K562 (cell line): Measurements from ENCODE around the gene ART1. TPM values are rescaled to one million over a fixed set of nuclear protein-coding genes. Genes with fewer than 3 reads are reported as not detected.

Experiments
- ATAC-seq: fragments of 200-7000 bp; cut with Tn5 transposase; 3 replicates; pipeline ENCODE4 v1.9.1; 2020; ENCODE audit warnings: moderate library complexity
- BruUV-seq: library from RNA; stranded (reverse); fragments of 400-500 nt; replicated peaks from 2 replicates; lab custom pipeline; 2021; lab: Mats Ljungman, UMichigan
- CTCF ChIA-PET: fragments of 300-600 bp; formaldehyde crosslinking; extraction: SDS; loops from one replicate; lab custom pipeline; 2021; ENCODE audit warnings: low intra/inter-chr PET ratio; lab: Yijun Ruan, JAX
- POLR2A ChIA-PET: fragments of 300-600, 350-650 bp; sonication (Branson Sonifier 250); formaldehyde crosslinking; extraction: SDS; loops from one replicate; lab custom pipeline; 2021; ENCODE audit warnings: antibody characterized with exemption, inconsistent platforms; lab: Yijun Ruan, JAX
- DNase-seq, 4 experiments: peaks; one replicate each; pipeline versions ENCODE4 v3.0.0 to v3.0.0-alpha.2; 2011 to 2018; ENCODE audit warnings: low spot score in 3 of 4, mixed read lengths in 3 of 4; ENCODE audit errors: extremely low read depth in 1 of 4
- FAIRE-seq: peaks from 2 replicates; lab custom pipeline; 2011; peaks lifted over from hg19 to GRCh38; lab: Jason Lieb, UNC
- H2AFZ ChIP-seq: 2 replicates; pipeline ENCODE4 v1.6.0; 2011; ENCODE audit warnings: low read depth, low read length, control low read depth, inconsistent platforms
- H3K27ac ChIP-seq: fragments of 200-600 bp; 3 replicates; pipeline ENCODE4 v1.8.0; 2011; ENCODE audit warnings: low read depth, mild to moderate bottlenecking, control low read depth, inconsistent platforms, low read length, moderate library complexity, mixed read lengths; ENCODE audit errors: extremely low read depth
- H3K27me3 ChIP-seq, 2 experiments: fragments of 300-600 bp in 1 of 2; 2 replicates in 1 of 2; 3 replicates in 1 of 2; pipeline versions ENCODE4 v1.6.0 to v1.8.0; 2011; ENCODE audit warnings: inconsistent platforms in 2 of 2, low read length in 2 of 2, mild to moderate bottlenecking in 1 of 2, mixed read lengths in 1 of 2, moderate library complexity in 1 of 2; ENCODE audit not compliant: control insufficient read depth in 2 of 2, insufficient read depth in 2 of 2
- H3K36me3 ChIP-seq: fragments of 300-600 bp; 3 replicates; pipeline ENCODE4 v1.8.0; 2011; ENCODE audit warnings: mild to moderate bottlenecking, low read length, inconsistent platforms; ENCODE audit not compliant: control insufficient read depth, insufficient read depth
- H3K4me1 ChIP-seq, 2 experiments: fragments of 200-600 bp in 1 of 2; replicated peaks in 1 of 2; 2 replicates in 1 of 2; 3 replicates in 1 of 2; pipeline versions ENCODE4 v1.5.1 to v1.8.0; 2011; ENCODE audit warnings: inconsistent platforms in 2 of 2, low read length in 2 of 2, mild to moderate bottlenecking in 1 of 2, mixed read lengths in 1 of 2, moderate library complexity in 1 of 2; ENCODE audit not compliant: control insufficient read depth in 2 of 2, insufficient read depth in 2 of 2
- H3K4me2 ChIP-seq: 2 replicates; pipeline ENCODE4 v1.6.1; 2011; ENCODE audit warnings: low read length, control low read depth, inconsistent platforms, mixed read lengths; ENCODE audit not compliant: insufficient read depth
- H3K4me3 ChIP-seq: fragments of 200-600 bp; sonication (generic), shearing (Covaris generic); 2 replicates; pipeline ENCODE4 v1.5.1; 2016; ENCODE audit warnings: control low read depth, inconsistent platforms
- H3K79me2 ChIP-seq: fragments of 200-600 bp; 3 replicates; pipeline ENCODE4 v1.8.0; 2011; ENCODE audit warnings: low read length, inconsistent platforms; ENCODE audit not compliant: control insufficient read depth, insufficient read depth
- H3K9ac ChIP-seq, 2 experiments: 2 replicates each; pipeline versions ENCODE4 v1.6.0 to v1.6.1; 2011; ENCODE audit warnings: low read depth in 2 of 2, low read length in 2 of 2, control low read depth in 1 of 2, inconsistent platforms in 1 of 2, mild to moderate bottlenecking in 1 of 2, mixed read lengths in 1 of 2; ENCODE audit not compliant: insufficient read depth in 1 of 2
- H3K9me1 ChIP-seq: one replicate; pipeline ENCODE4 v1.6.0; 2011; ENCODE audit warnings: inconsistent platforms, mild to moderate bottlenecking, low read length, moderate library complexity; ENCODE audit not compliant: control insufficient read depth, insufficient read depth
- H3K9me3 ChIP-seq: replicated peaks from 2 replicates; pipeline ENCODE4 v1.5.1; 2011; ENCODE audit warnings: low read depth, low read length, inconsistent platforms; ENCODE audit not compliant: control insufficient read depth, insufficient read depth
- H4K20me1 ChIP-seq: replicated peaks from 2 replicates; pipeline ENCODE4 v1.6.1; 2011; ENCODE audit warnings: low read length, inconsistent platforms, mixed read lengths; ENCODE audit not compliant: control insufficient read depth, insufficient read depth
- C11orf30 ChIP-seq: fragments of 450-650 bp; IDR thresholded peaks from 2 replicates; pipeline ENCODE4 v1.6.1; 2016; ENCODE audit warnings: low read depth, mild to moderate bottlenecking
- HIVEP1 ChIP-seq: fragments of 250-450 bp; sonication (Bioruptor Pico); IDR thresholded peaks from 2 replicates; pipeline ENCODE4 v1.4.0; 2020; ENCODE audit warnings: mild to moderate bottlenecking
- HOXB6 ChIP-seq: fragments of 250-450 bp; sonication (Bioruptor Pico); IDR thresholded peaks from 2 replicates; pipeline ENCODE4 v1.5.1; 2022; ENCODE audit warnings: mild to moderate bottlenecking, borderline replicate concordance
- NR2C2 ChIP-seq, 2 experiments: fragments of 200-800 bp in 1 of 2; sonication (Bioruptor generic) in 1 of 2; sonication (generic) in 1 of 2; formaldehyde crosslinking in 1 of 2; IDR thresholded peaks; 2 replicates each; pipeline versions ENCODE4 v1.6.1 to v1.8.0; 2016 to 2022; ENCODE audit warnings: mild to moderate bottlenecking in 1 of 2, missing compliant biosample characterization in 1 of 2, missing genetic modification characterization in 1 of 2, missing genetic modification reagents in 1 of 2
- PCBP2 ChIP-seq: fragments of 200-400 bp; formaldehyde crosslinking; IDR thresholded peaks from 2 replicates; pipeline ENCODE4 v1.6.1; 2018; ENCODE audit warnings: low read length, low read depth, mild to moderate bottlenecking, moderate library complexity; ENCODE audit not compliant: poor library complexity, severe bottlenecking
- PHF21A ChIP-seq: fragments of 450-650 bp; IDR thresholded peaks from 2 replicates; pipeline ENCODE4 v1.6.1; 2017; ENCODE audit warnings: low read depth, borderline replicate concordance
- SMARCA5 ChIP-seq: fragments of 450-650 bp; IDR thresholded peaks from 2 replicates; pipeline ENCODE4 v1.6.1; 2016
- WHSC1 ChIP-seq: IDR thresholded peaks from one replicate; pipeline ENCODE4 v1.6.1; 2012; ENCODE audit warnings: low read length, control low read depth, inconsistent platforms
- WGBS: fragments of 100-300 bp; shearing (Covaris generic); methylation state at CpG from one replicate; pipeline ENCODE4 v1.1.6; 2016; ENCODE audit warnings: low coverage, mixed read lengths; ENCODE audit not compliant: insufficient coverage; ENCODE audit errors: missing lambda C conversion rate; 5-methylcytosine and 5-hydroxymethylcytosine counted together
- in situ Hi-C: fragments of 300-500 bp; cut with MboI; formaldehyde crosslinking; loops from 4 replicates; pipeline ENCODE4 v1.15.0; 2018; ENCODE audit warnings: inconsistent platforms, mixed read lengths
- intact Hi-C: fragments of 100-400 bp; cut with micrococcal nuclease; formaldehyde crosslinking; loops from 2 replicates; pipeline ENCODE4 v1.14.2; 2022
- polyA plus RNA-seq, 8 experiments: library from polyadenylated mRNA; depleted of rRNA in 4 of 8; stranded (reverse) in 5 of 8; unstranded in 3 of 8; fragments of >200 nt; fragmentation: Nextera tagmentation in 2 of 8; fragmentation: Illumina TruSeq in 1 of 8; extraction: Ambion mirVana in 2 of 8; extraction: Trizol in 1 of 8; gene quantifications; 2 replicates each; pipeline versions ENCODE4 v1.2.1 to v1.2.3, GENCODE V29; 2011 to 2014; ENCODE audit warnings: inconsistent platforms in 1 of 8, missing spikeins in 1 of 8
- total RNA-seq, 7 experiments: library from RNA; depleted of rRNA in 6 of 7; stranded (reverse); fragments of >200 nt in 6 of 7; fragmentation: Illumina TruSeq in 2 of 7; extraction: Trizol in 2 of 7; gene quantifications; 2 replicates each; pipeline versions ENCODE4 v1.2.1 to v1.2.3, GENCODE V29; 2011 to 2021; ENCODE audit warnings: low replicate concordance in 1 of 7
- TF ChIP-seq, protein P1 (sequence below): sonication (generic); formaldehyde crosslinking; IDR thresholded peaks from 2 replicates; pipeline ENCODE4 v1.8.1; 2023; ENCODE audit warnings: mild to moderate bottlenecking, missing genetic modification reagents
- TF ChIP-seq, protein P2 (sequence below): sonication (generic); formaldehyde crosslinking; IDR thresholded peaks from 2 replicates; pipeline ENCODE4 v1.8.0; 2023; ENCODE audit warnings: mild to moderate bottlenecking, missing genetic modification reagents
- TF ChIP-seq, protein P3 (sequence below): fragments of 450-650 bp; IDR thresholded peaks from 2 replicates; pipeline ENCODE4 v1.6.1; 2014; ENCODE audit warnings: low read depth, mild to moderate bottlenecking, moderate library complexity, borderline replicate concordance
- TF ChIP-seq, protein P4 (sequence below): sonication (generic); formaldehyde crosslinking; IDR thresholded peaks from 2 replicates; pipeline ENCODE4 v1.8.0; 2022; ENCODE audit warnings: missing genetic modification reagents, mild to moderate bottlenecking, borderline replicate concordance

ART1 gene
- total and polyA plus RNA-seq, 9 of the 15 experiments (the other 6 are each of a cell fraction or from before 2014, with no cell fraction given): not detected

DNA sequence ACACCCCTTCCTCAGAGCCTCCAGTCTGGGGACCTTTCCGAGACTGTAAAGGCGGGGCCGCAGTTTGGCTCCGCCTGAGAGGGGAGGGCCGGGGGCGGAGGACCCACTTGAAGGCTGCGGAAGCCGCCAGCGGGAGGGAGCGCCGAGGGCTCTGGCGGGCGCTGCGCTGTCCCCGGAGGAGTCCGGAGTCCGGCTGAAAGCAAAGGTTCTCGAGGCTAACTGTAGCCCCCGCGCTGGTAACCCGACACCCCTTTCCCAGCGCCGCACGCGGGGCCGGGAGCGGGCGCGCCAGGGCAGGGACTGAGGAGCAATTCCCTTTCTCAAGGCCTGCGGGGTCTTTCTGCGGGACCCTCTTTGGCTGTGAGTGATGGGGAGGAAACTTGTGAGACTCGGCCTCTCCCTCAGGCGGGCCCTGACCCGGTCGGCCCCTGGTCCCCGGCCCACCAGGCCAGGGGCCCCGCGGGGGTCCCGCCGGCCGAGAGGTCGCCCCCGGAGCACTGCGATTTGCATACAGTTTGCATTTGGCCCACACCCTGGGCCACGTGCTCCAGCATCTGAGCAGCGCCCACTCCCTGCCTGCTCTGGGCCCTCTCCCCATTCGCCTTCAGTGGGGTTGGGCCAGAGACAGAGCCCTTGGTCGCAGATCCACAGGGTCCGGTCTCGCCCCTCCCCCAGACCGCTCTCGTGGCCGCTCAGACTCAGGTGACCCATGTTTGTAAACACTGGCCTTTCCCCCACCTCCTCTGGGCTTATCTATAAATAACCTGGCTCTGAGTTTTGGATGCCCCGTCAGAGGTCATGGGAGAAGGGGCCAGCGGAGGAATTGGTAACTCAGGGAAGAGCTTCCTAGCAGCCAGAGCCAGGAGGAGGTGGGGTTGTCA is 2.6 kb upstream of the ART1 start:
- intact Hi-C loops: no loop called here
- Histone ChIP-seq H3K79me2 (no peaks in the 10 kb centered on the region), H3K27me3 (peaks cover 6 to 23% of the 10 kb centered on the region in 2 experiments; a peak in 4 of 5 replicates), H3K9me1 (no peaks in the 10 kb centered on the region), H2AFZ (peak overlapping the region; percentile 74), H4K20me1 (no peaks in the 10 kb centered on the region), H3K36me3 (no peaks in the 10 kb centered on the region), H3K4me3 (peak overlapping the region; percentile 48), H3K4me1 (peaks cover 21 to 29% of the 10 kb centered on the region in 2 experiments; a peak in 4 of 5 replicates), H3K4me2 (peak overlapping the region; percentile 80), H3K9ac (peak overlapping the region; percentile 67 to 87), H3K9me3 (peaks cover 3% of the 10 kb centered on the region; the same call in 1 of the 2 replicates), H3K27ac (peak overlapping the region; percentile 74)
- TSS peak; percentile 70 for BruUV-seq
- POLR2A ChIA-PET: interaction anchor here (0.5 to 0.9 kb wide), 4 partner anchors 8 to 709 kb away, joined by 3 to 4 read pairs (median 3); no protein-coding TSS in a partner anchor
- FAIRE-seq (peak; percentile 95), ATAC-seq (peak; percentile 95), DNase-seq (peak; percentile 95 to 98 (median 97))
- WGBS: 1% methylated on average over 46 of the region's 55 CpGs
- in situ Hi-C loops: no loop called here
- CTCF ChIA-PET: no interaction called here
- TF ChIP-seq, protein P1, sequence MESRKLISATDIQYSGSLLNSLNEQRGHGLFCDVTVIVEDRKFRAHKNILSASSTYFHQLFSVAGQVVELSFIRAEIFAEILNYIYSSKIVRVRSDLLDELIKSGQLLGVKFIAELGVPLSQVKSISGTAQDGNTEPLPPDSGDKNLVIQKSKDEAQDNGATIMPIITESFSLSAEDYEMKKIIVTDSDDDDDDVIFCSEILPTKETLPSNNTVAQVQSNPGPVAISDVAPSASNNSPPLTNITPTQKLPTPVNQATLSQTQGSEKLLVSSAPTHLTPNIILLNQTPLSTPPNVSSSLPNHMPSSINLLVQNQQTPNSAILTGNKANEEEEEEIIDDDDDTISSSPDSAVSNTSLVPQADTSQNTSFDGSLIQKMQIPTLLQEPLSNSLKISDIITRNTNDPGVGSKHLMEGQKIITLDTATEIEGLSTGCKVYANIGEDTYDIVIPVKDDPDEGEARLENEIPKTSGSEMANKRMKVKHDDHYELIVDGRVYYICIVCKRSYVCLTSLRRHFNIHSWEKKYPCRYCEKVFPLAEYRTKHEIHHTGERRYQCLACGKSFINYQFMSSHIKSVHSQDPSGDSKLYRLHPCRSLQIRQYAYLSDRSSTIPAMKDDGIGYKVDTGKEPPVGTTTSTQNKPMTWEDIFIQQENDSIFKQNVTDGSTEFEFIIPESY (CRISPR knock-in tag): no peak
- TF ChIP-seq HOXB6 (no peak), HIVEP1 (CRISPR knock-in tag) (no peak), NR2C2 (CRISPR knock-in tag; IDR thresholded peaks at IDR 0.05) (no peak), NR2C2 (tag; IDR thresholded peaks at IDR 0.05) (no peak; the same call in 1 of the 2 replicates), SMARCA5 (no peak), PHF21A (no peak), PCBP2 (no peak), WHSC1 (no peak), C11orf30 (no peak)
- TF ChIP-seq, protein P2, sequence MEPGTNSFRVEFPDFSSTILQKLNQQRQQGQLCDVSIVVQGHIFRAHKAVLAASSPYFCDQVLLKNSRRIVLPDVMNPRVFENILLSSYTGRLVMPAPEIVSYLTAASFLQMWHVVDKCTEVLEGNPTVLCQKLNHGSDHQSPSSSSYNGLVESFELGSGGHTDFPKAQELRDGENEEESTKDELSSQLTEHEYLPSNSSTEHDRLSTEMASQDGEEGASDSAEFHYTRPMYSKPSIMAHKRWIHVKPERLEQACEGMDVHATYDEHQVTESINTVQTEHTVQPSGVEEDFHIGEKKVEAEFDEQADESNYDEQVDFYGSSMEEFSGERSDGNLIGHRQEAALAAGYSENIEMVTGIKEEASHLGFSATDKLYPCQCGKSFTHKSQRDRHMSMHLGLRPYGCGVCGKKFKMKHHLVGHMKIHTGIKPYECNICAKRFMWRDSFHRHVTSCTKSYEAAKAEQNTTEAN (CRISPR knock-in tag): no peak
- TF ChIP-seq, protein P3, sequence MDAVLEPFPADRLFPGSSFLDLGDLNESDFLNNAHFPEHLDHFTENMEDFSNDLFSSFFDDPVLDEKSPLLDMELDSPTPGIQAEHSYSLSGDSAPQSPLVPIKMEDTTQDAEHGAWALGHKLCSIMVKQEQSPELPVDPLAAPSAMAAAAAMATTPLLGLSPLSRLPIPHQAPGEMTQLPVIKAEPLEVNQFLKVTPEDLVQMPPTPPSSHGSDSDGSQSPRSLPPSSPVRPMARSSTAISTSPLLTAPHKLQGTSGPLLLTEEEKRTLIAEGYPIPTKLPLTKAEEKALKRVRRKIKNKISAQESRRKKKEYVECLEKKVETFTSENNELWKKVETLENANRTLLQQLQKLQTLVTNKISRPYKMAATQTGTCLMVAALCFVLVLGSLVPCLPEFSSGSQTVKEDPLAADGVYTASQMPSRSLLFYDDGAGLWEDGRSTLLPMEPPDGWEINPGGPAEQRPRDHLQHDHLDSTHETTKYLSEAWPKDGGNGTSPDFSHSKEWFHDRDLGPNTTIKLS: peak; percentile 53; the same call in 1 of the 2 replicates
- TF ChIP-seq, protein P4, sequence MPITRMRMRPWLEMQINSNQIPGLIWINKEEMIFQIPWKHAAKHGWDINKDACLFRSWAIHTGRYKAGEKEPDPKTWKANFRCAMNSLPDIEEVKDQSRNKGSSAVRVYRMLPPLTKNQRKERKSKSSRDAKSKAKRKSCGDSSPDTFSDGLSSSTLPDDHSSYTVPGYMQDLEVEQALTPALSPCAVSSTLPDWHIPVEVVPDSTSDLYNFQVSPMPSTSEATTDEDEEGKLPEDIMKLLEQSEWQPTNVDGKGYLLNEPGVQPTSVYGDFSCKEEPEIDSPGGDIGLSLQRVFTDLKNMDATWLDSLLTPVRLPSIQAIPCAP (CRISPR knock-in tag): no peak
